ENCODE results near the gene RHEB.

DNA sequence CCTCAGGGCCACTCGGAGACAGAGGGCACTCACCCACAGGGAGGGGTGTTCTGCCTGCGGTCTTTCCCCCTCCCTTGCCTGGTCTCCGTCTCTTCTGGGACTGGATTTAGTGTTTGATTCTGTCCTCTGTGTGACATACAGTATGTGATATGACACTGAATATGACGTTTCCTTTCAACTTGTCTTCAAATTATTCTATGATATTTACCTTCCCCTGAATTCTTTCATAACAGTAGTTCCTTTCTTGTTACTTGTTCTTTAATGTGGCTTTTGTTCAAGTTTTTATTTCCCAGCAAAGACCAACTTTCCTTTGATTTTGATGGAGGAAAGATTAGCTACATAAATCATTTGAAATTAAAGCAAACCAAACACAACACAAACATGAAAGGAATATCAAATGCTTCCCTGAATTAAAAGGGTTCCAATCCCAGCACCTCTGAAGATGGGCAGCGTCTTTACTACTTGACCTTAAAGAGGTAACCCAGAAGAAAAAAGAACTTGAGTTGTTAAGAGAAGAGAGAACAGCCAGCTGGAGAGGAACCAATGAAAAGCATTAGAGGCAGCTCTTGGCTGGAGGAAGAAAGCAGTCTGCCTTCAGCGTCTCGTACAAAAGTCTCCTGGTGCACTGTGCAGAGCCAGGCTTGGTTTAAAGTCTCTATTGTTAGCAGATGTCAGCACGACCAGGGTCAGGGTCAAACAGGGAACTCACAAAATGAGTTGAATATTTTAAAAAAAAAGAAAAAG is 18.3 kb upstream of the RHEB start:
- TF ChIP-seq POLR2A (IDR thresholded peaks at IDR 0.05): no peak
- no peak for TF ChIP-seq CTCF (IDR thresholded peaks at IDR 0.05)

All from esophagus squamous epithelium (tissue), 4 donors.